ENCODE results near the gene MAP6.

Gene MAP6

DNA sequence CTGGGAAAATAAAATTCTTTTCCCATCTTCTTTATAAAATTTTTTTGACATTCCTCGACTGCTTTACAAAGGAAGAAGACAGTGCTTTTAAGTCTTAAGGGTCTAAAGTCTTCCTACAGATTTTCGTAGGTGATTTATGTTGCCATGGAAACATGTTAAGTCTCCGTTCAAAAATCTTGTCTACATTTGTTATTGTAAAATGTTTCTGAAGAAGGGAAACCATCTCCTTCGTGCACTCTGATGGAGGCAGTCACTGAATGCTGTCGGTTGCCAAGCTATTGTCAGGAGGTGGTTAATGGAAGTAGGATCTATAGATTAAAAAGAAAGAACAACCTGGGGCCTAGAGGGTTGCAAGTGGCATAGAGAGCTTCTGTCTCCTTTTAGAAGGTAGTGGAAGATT is 52.6 kb downstream of the MAP6 start:
- no peak overlapping the region for H3K4me3 ChIP-seq (ENCODE audit: low read depth, low read length)
- TF ChIP-seq, protein P1, sequence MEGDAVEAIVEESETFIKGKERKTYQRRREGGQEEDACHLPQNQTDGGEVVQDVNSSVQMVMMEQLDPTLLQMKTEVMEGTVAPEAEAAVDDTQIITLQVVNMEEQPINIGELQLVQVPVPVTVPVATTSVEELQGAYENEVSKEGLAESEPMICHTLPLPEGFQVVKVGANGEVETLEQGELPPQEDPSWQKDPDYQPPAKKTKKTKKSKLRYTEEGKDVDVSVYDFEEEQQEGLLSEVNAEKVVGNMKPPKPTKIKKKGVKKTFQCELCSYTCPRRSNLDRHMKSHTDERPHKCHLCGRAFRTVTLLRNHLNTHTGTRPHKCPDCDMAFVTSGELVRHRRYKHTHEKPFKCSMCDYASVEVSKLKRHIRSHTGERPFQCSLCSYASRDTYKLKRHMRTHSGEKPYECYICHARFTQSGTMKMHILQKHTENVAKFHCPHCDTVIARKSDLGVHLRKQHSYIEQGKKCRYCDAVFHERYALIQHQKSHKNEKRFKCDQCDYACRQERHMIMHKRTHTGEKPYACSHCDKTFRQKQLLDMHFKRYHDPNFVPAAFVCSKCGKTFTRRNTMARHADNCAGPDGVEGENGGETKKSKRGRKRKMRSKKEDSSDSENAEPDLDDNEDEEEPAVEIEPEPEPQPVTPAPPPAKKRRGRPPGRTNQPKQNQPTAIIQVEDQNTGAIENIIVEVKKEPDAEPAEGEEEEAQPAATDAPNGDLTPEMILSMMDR (IDR thresholded peaks at IDR 0.05; ENCODE audit: low read depth, low read length): no peak

DNA sequence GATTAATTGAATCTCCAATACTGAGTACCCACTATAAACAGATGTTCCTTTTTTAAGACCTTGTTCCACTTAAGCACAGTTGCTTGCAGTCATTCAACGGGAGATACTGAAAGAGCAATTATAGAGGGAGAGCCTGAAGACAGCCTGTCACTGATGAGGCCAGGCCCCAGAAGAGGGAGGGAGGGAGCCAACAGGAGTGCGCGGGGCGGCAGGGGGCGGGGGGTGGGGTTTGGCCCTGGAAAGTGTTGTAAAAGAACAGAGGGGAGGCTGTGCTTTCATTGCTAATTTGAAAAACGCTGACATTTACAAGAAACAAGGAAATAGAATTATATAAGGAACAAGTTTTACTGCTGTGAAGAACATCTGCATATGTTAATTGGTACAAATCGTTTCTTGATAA is 53.1 kb downstream of the MAP6 start:
- TF ChIP-seq, protein P1 (IDR thresholded peaks at IDR 0.05; ENCODE audit: low read depth, low read length): no peak
- no peak overlapping the region for H3K4me3 ChIP-seq (ENCODE audit: low read depth, low read length)

DNA sequence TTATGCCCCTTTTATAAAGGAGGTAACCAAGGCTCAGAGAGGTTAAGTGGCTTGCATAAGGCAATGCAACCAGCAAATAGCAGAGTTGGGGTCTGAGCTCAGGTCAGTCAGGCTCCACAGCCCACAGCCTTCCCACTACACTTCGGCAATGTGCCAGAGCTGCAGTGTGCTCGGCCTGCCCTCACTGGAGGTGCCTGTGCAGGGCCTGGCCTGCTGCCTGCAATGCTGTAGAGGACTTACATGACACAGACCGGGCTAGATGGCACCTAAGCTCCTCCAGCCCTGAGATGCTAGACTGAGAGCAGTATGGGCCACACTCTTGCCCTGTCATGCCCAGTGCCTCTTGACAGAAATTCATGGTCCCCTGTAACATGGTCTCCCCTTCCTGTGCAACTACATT is 57.0 kb downstream of the MAP6 start:
- TF ChIP-seq, protein P1 (IDR thresholded peaks at IDR 0.05; ENCODE audit: low read depth, low read length): no peak
- no peak overlapping the region for H3K4me3 ChIP-seq (ENCODE audit: low read depth, low read length)

DNA sequence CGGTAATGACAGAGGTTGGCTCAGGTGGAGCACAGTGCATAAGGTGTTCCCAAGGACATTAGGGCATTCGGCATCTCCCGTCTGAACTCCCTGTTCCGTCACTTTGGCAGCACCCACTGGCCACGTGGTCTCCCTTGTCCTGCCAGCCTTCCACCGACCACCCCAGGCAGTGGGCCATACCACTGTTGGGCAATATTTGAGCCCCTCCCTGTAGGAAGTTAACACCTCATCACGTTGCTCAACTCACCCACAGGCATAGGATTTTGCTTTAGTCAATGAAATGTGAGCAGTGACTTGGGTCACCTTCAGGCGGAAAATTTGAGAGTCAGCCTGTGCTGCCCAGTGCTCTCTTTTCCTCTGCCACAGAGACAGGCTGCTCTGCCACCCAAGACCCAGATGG is 62.7 kb downstream of the MAP6 start:
- TF ChIP-seq, protein P1 (IDR thresholded peaks at IDR 0.05; ENCODE audit: low read depth, low read length): no peak
- no peak overlapping the region for H3K4me3 ChIP-seq (ENCODE audit: low read depth, low read length)

DNA sequence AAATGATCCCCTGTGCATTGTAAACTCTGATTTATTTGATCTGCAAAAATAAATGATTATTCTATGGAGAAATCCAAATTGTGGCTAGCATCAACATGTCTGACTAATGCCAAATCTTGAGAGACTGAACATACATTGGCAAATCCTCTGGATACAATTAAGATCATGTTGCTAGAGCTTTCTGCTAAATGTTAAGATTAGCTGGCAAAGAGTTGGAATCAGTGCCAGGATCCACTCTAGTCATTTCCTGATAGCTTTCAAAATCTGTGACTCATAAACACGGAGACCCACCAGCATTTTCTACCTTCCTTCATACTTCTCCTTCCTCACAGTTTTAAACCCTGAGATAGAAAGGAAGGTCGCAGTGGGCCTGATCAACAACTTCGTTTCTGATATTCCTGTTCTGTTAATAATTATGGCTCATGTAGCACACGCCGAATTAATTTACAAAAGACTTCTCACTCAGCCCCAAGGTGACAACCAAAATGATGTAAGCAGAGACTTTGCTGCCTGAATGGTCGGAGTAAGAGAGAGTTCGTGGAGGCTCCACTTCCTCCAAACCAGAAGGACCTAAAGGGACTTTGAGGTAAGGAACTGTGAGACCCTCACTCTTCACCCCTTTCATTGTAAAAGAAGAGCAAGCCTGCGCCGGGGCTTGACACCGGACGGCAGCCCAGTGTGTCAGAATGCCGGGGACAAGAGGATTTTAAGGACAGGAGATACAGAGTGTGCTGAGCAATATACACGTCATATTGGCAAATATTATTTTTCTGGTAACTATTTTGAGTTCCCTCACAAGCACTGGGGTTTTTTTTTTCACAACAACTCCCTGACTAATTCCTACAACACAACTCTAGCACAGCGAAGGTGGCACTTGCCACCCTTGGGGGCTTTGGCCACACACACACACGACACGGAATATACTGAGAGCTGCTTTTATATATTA is 64.8 kb downstream of the MAP6 start:
- TF ChIP-seq, protein P1 (IDR thresholded peaks at IDR 0.05; ENCODE audit: low read depth, low read length): no peak
- no peak overlapping the region for H3K4me3 ChIP-seq (ENCODE audit: low read depth, low read length)

DNA sequence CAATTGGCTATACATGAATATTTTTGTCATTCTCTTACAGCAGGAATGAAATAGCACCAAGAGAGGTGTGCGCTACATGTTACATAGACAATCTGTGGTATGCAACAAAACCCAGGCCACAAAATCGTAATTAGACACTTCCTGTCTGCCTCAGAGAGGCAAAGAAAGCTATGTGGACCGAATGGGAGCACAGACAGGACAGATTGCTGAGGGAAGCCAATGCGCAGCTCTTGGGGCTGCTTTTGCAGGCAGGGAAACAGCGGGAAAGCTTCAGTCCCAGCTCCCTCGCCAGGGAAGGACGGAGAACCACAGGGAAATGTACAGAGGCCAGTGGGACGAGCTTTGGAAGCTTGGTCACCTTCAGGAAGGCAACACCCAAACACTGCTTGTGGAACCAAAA is 65.9 kb downstream of the MAP6 start:
- TF ChIP-seq, protein P1 (IDR thresholded peaks at IDR 0.05; ENCODE audit: low read depth, low read length): no peak
- H3K4me3 ChIP-seq (ENCODE audit: low read depth, low read length): no peak overlapping the region

DNA sequence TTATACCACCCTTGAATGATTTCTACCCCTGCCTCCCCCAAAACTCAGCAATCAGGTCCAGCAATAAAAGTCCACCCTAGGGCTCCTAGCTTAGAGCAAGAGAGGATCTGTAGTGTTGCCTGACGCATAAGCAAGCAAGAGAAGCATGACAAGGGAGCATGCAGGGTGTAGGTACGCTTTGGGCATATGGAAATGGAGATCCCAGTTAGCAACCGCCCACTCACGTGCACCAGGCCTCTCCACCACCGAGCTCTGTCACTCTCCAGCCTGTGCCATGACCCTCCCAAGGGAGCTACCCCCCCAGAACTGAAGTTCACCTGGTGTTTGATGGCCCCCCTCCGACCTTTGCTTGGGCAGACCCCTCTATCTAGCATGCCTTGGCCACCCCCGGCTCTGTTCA is 67.3 kb downstream of the MAP6 start:
- no peak overlapping the region for H3K4me3 ChIP-seq (ENCODE audit: low read depth, low read length)
- TF ChIP-seq, protein P1 (IDR thresholded peaks at IDR 0.05; ENCODE audit: low read depth, low read length): no peak
